HEK293 (cell line): ENCODE results near the gene TXNDC8.

ENCODE experiments used
- FEZF1 ChIP-seq: fragments of 450-650 bp; formaldehyde crosslinking; IDR thresholded peaks from 2 replicates; pipeline ENCODE4 v1.5.1; 2016; ENCODE audit warnings: missing biosample characterization, missing genetic modification characterization
- ZNF114 ChIP-seq: fragments of 450-650 bp; formaldehyde crosslinking; IDR thresholded peaks from 2 replicates; pipeline ENCODE4 v1.5.0; 2017; ENCODE audit warnings: missing biosample characterization, missing genetic modification characterization
- ZNF121 ChIP-seq: fragments of 450-650 bp; formaldehyde crosslinking; IDR thresholded peaks from 2 replicates; pipeline ENCODE4 v1.5.1; 2016; ENCODE audit warnings: missing biosample characterization, missing genetic modification characterization
- ZNF19 ChIP-seq: fragments of 450-650 bp; formaldehyde crosslinking; IDR thresholded peaks from 2 replicates; pipeline ENCODE4; 2016; ENCODE audit warnings: missing biosample characterization, missing genetic modification characterization, low read depth
- ZNF658 ChIP-seq: fragments of 450-650 bp; formaldehyde crosslinking; IDR thresholded peaks from 2 replicates; pipeline ENCODE4; 2016; ENCODE audit warnings: missing biosample characterization, missing genetic modification characterization
- TF ChIP-seq, protein P1 (sequence below): sonication (generic); formaldehyde crosslinking; IDR thresholded peaks from 2 replicates; pipeline ENCODE4 v1.8.1; 2022; ENCODE audit warnings: mild to moderate bottlenecking, moderate library complexity, missing genetic modification reagents
- TF ChIP-seq, protein P2 (sequence below): fragments of 450-650 bp; formaldehyde crosslinking; IDR thresholded peaks from 2 replicates; pipeline ENCODE4 v1.5.1; 2016; ENCODE audit warnings: missing biosample characterization, missing genetic modification characterization, borderline replicate concordance
- TF ChIP-seq, protein P3 (sequence below): fragments of 450-650 bp; formaldehyde crosslinking; IDR thresholded peaks from 2 replicates; pipeline ENCODE4 v1.5.1; 2016; ENCODE audit warnings: missing biosample characterization, missing genetic modification characterization

DNA sequence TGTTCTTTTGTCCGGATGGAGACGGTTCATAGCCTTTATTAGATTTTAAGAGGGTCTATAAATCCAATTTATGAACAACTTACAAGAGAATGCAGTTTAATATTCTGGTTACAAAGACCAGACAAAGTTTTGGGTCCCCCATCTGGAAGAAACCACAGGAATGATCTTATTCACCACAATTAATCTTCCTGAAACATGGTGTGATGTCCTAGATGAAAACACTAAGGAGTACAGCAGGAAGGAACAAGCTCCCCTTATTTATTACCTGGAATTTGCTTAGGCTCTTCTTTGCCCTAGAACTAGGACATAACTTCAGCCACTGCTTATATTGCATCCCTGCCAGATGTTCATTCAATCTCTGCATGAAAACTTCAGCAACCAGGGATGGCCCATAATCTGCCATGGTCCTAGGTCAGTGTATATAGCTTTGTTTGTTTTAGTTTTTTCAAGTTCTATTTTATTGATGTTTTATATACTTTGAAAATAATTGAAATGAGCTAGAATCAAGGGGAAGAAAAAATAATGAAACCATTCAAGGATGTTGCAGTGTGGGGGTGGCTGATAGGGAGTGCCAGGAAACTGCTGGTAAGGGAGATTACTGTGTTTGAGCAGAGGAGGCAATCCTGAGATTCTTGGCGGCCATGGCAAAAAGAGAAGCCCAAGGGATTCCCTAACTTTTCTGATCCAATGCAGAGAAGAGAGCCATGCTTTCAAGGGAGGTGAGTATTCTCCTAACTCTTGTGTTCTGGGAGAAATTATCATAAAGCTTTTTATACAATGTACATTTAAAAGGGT, 16.8 kb downstream of the TXNDC8 start:
- TF ChIP-seq ZNF121 (tag by site-specific recombination): no peak
- TF ChIP-seq, protein P1, sequence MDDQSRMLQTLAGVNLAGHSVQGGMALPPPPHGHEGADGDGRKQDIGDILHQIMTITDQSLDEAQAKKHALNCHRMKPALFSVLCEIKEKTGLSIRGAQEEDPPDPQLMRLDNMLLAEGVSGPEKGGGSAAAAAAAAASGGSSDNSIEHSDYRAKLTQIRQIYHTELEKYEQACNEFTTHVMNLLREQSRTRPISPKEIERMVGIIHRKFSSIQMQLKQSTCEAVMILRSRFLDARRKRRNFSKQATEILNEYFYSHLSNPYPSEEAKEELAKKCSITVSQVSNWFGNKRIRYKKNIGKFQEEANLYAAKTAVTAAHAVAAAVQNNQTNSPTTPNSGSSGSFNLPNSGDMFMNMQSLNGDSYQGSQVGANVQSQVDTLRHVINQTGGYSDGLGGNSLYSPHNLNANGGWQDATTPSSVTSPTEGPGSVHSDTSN (CRISPR knock-in tag): no peak
- TF ChIP-seq ZNF19: no peak
- no peak for TF ChIP-seq FEZF1 (tag by site-specific recombination)
- TF ChIP-seq ZNF658 (tag by site-specific recombination): no peak
- TF ChIP-seq ZNF114 (tag by site-specific recombination): no peak
- TF ChIP-seq, protein P2, sequence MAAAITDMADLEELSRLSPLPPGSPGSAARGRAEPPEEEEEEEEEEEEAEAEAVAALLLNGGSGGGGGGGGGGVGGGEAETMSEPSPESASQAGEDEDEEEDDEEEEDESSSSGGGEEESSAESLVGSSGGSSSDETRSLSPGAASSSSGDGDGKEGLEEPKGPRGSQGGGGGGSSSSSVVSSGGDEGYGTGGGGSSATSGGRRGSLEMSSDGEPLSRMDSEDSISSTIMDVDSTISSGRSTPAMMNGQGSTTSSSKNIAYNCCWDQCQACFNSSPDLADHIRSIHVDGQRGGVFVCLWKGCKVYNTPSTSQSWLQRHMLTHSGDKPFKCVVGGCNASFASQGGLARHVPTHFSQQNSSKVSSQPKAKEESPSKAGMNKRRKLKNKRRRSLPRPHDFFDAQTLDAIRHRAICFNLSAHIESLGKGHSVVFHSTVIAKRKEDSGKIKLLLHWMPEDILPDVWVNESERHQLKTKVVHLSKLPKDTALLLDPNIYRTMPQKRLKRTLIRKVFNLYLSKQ (tag by site-specific recombination): no peak
- TF ChIP-seq, protein P3, sequence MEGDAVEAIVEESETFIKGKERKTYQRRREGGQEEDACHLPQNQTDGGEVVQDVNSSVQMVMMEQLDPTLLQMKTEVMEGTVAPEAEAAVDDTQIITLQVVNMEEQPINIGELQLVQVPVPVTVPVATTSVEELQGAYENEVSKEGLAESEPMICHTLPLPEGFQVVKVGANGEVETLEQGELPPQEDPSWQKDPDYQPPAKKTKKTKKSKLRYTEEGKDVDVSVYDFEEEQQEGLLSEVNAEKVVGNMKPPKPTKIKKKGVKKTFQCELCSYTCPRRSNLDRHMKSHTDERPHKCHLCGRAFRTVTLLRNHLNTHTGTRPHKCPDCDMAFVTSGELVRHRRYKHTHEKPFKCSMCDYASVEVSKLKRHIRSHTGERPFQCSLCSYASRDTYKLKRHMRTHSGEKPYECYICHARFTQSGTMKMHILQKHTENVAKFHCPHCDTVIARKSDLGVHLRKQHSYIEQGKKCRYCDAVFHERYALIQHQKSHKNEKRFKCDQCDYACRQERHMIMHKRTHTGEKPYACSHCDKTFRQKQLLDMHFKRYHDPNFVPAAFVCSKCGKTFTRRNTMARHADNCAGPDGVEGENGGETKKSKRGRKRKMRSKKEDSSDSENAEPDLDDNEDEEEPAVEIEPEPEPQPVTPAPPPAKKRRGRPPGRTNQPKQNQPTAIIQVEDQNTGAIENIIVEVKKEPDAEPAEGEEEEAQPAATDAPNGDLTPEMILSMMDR (tag by site-specific recombination): no peak
